Skeletal muscle tissue (tissue), 4 donors: ENCODE data around the gene SCN4A. TPM values are rescaled to one million over a fixed set of nuclear protein-coding genes. Genes with fewer than 3 reads are reported as not detected.

Experiments used
- H3K27ac ChIP-seq: one replicate; pipeline ENCODE4 v1.7.0; 2013; ENCODE audit warnings: mild to moderate bottlenecking, low read depth, low read length, inconsistent platforms
- H3K27me3 ChIP-seq, 3 donors: one replicate each; pipeline ENCODE4 v1.7.0; 2013; ENCODE audit warnings: low read length in 3 of 3; ENCODE audit not compliant: control insufficient read depth in 3 of 3, insufficient read depth in 3 of 3
- H3K36me3 ChIP-seq, 3 donors: one replicate each; pipeline ENCODE4 v1.7.0; 2013; ENCODE audit warnings: low read length in 3 of 3; ENCODE audit not compliant: control insufficient read depth in 3 of 3, insufficient read depth in 3 of 3
- H3K4me1 ChIP-seq, 3 donors: one replicate each; pipeline ENCODE4 v1.7.0; 2013; ENCODE audit warnings: low read length in 3 of 3, mild to moderate bottlenecking in 3 of 3; ENCODE audit not compliant: control insufficient read depth in 3 of 3, insufficient read depth in 3 of 3
- H3K4me3 ChIP-seq, 3 donors: one replicate each; pipeline ENCODE4 v1.7.0; 2013; ENCODE audit warnings: low read length in 3 of 3
- H3K9ac ChIP-seq, 3 donors: one replicate each; pipeline ENCODE4 v1.7.0; 2013; ENCODE audit warnings: low read length in 3 of 3, mild to moderate bottlenecking in 3 of 3, moderate library complexity in 2 of 3, low read depth in 1 of 3
- H3K9me3 ChIP-seq, 3 donors: one replicate each; pipeline ENCODE4 v1.7.0; 2013; ENCODE audit warnings: low read length in 3 of 3; ENCODE audit not compliant: control insufficient read depth in 3 of 3
- total RNA-seq: library from RNA; depleted of rRNA; stranded (reverse); fragments of >200 nt; gene quantifications from one replicate; pipeline ENCODE4 v1.2.3, GENCODE V29; 2014
- donor health status: Osteomylitis.

SCN4A gene
- total RNA-seq, 1 donor from 2014 or later, result 32.9 TPM

DNA sequence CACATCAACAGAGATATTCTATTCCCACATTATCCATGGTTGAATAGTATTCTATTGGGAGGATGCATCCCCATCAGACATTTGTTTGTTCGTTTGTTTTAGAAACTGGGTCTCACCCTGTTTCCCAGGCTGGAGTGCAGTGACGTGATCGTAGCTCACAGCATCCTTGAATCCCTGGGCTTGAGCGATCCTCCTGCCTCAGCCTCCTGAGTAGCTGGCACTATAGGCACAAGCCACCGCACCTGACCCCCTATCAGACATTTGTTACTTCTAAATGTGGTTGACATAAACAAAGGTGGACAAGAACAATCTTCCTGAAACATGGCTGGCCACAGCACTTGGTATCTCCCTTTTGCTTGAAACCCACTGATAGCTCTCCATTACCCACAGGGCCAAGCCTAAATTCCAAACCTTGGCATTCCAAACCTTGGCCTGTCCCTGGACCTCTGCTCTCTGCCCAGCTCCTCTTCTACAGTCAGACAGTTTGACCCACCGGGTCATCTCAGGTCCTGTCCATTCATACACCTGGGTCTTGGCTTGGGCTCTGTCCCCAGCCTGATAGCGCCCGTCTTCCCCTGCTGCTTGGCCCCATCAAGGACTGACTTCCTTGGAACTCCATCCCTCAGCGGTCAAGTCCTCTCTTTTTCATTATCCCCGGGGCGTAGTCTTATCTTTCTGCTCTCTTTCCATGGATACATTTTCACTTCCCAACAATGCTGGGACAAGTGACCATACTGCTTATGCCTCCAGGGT, 23.9 kb upstream of the SCN4A start:
- H3K4me1 ChIP-seq, result peaks cover 10 to 23% (median 20%) of the 10 kb centered on the region in 3 donors
- H3K9me3 ChIP-seq, result no peaks in the 10 kb centered on the region
- peaks cover 15 to 44% (median 28%) of the 10 kb centered on the region in 3 donors for H3K27me3 ChIP-seq
- H3K27ac ChIP-seq, result peak overlapping the region; percentile 52
- no peak overlapping the region for H3K4me3 ChIP-seq
- H3K9ac ChIP-seq, result no peak overlapping the region
- H3K36me3 ChIP-seq, result no peaks in the 10 kb centered on the region

DNA sequence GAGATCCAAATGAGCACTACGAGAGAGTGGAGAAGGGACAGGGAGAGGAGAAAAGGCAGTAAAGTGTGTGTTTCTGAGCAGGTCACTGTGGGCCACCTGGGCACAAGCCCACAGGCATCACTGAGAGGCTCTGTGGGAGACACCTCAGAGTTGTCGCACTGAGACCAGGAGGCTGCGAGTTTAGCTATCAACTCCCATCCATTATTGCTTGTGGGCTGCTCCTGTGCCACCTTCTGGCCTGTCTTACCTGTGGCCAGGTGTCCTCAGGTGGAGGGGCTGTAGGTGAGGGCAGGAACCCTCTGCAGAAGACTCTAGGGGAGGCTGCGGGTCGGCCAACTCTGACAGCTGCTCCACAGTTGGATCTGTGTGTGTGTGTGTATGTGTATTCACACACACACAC, 22.9 kb upstream of the SCN4A start:
- Histone ChIP-seq H3K27me3 (peaks cover 17 to 37% (median 28%) of the 10 kb centered on the region in 3 donors), H3K27ac (no peak overlapping the region), H3K36me3 (no peaks in the 10 kb centered on the region), H3K4me3 (no peak overlapping the region), H3K9ac (no peak overlapping the region), H3K9me3 (no peaks in the 10 kb centered on the region), H3K4me1 (peaks cover 12 to 26% (median 22%) of the 10 kb centered on the region in 3 donors)

DNA sequence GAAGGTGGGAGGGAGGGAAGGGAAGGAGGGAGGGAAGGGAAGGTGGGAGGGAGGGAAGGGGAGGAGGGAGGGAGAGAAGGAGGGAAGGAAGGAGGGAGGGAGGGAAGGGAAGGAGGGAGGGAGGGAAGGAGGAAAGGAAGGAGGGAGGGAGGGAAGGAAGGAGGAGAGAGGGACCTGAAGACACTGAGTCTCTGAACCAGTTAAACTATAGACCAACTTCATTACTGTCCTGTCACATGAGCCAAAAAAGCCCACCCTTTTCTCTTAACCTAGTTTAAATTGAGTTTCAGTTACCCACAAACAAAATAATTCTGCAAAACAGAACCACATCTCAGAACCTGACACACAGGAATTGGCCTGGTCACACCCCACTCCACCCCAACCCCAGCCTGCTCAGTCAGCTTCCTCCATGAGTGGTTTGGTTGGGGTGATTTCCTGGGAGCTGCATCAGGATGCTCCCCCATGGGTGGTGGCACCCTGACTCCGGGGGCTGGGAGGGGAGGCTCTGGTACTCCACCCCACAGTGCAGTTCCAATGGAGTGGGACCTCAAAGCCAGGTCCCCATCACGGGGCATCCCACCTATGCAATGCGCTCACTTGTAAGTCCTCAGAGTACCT, 20.8 kb upstream of the SCN4A start:
- no peaks in the 10 kb centered on the region for H3K36me3 ChIP-seq
- no peak overlapping the region for H3K4me3 ChIP-seq
- peaks cover 19 to 30% (median 27%) of the 10 kb centered on the region in 3 donors for H3K4me1 ChIP-seq
- no peak overlapping the region for H3K27ac ChIP-seq
- H3K9ac ChIP-seq, result no peak overlapping the region
- peaks cover 4 to 22% (median 13%) of the 10 kb centered on the region in 3 donors for H3K27me3 ChIP-seq
- H3K9me3 ChIP-seq, result no peaks in the 10 kb centered on the region

DNA sequence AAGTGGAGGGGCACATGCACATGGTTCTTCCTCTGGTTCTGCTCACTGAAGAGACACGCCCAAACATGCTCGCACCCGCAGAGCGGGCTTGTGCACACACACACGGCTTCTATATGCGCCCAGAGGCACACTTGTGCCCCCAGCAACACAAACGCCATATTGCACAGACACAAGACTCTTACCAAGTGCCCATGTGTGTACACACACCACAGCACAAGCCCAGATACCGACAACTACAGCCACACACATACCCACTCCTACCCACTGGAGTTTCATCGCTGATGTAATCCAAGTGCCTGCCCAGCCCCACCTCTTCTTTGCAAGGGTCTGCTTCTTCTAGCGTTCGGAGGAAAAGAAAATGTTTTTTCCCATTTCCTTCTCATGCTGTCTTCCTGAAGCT, 18.9 kb upstream of the SCN4A start:
- Histone ChIP-seq H3K27me3 (peaks cover 0 to 4% (median 4%) of the 10 kb centered on the region in 3 donors), H3K27ac (no peak overlapping the region), H3K4me3 (no peak overlapping the region), H3K9ac (no peak overlapping the region), H3K9me3 (no peaks in the 10 kb centered on the region), H3K36me3 (peaks cover 0 to 2% (median 0%) of the 10 kb centered on the region in 3 donors), H3K4me1 (peaks cover 24 to 31% (median 28%) of the 10 kb centered on the region in 3 donors)

DNA sequence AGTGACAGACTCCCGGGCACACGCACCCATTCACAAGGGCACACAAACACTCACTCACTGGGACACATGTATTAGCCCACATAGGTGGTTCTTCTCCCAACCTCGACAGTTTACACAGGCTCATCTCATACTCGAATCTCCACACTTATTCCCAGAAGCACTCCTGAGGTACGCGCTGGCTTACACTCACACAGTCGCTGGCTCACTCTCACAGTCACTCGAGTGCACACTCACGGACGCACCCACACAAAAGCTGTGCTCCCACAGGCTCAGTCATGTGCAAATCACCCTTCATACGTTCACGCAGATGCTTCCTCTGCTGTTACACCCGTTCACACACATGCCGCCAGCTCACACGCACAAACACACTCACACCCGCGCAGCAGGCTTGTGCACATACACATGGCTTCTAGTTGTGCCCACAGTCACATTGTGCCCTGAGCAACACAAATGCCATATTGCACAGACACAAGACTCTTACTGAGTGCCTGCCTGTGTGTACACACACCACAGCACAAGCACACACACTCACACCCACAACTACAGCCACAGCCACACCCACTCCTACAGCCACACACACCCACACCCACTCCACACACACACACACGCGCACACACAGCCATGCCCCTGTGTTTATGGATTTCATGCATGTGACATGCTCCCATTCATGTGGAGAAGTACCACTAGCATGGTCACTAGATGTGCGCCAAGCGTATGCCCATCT, 17.1 kb upstream of the SCN4A start:
- Histone ChIP-seq H3K9me3 (no peaks in the 10 kb centered on the region), H3K4me3 (peak overlapping the region; percentile 87 to 93 (median 88)), H3K36me3 (peaks cover 0 to 2% (median 0%) of the 10 kb centered on the region in 3 donors), H3K9ac (peak overlapping the region; percentile 93 to 100 (median 99)), H3K4me1 (peaks cover 40 to 46% (median 44%) of the 10 kb centered on the region in 3 donors), H3K27me3 (peaks cover 0 to 4% (median 0%) of the 10 kb centered on the region in 3 donors), H3K27ac (peak overlapping the region; percentile 100)

DNA sequence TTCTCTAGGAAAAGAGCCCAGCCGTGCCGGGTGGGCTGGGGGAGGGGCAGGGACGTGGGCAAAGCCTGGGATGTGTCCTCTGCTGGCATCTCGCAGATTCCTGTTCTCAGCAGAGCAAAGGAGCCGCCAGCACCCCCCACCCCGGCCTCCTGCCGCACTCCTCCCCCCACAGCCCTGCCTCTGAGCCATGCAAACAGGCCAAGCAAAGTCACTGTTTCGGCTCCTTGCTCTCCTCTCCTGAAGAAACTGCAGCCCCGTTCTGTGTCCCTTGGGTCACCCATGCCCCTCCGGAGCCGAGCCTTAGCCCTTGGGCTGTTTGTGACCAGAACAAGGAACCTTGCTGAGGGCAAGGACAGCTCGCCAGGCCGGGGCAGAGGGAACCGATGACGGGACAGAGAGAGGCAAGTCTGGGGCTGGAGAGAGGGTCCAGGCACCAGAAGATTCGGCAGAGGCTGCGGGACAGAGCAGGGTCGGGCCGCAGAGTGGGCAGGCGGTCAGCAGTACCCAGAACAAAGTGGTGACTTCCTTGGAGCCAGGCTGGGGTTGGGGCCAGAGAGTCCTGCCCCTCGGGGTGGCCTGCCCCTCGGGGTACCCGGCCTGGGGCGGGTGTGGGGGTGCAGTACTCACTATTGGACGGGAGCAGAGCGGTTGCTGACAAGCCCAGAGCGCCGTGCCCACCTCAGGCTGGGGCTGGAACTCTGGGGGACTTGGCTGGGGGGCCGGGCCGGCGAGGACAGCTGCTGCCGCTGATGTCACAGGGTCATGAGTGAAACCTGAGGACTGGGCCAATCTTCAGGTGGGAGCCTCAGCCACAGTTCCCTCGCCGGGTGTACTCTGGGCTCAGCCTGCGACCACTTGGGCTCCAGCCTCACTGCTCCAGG, 16.3 kb upstream of the SCN4A start:
- Histone ChIP-seq H3K27ac (peak overlapping the region; percentile 100), H3K27me3 (peaks cover 0 to 4% (median 0%) of the 10 kb centered on the region in 3 donors), H3K4me3 (peak overlapping the region; percentile 87 to 93 (median 88)), H3K9ac (peak overlapping the region; percentile 93 to 100 (median 99)), H3K36me3 (peaks cover 0 to 2% (median 0%) of the 10 kb centered on the region in 3 donors), H3K4me1 (peaks cover 48 to 54% (median 52%) of the 10 kb centered on the region in 3 donors), H3K9me3 (no peaks in the 10 kb centered on the region)

DNA sequence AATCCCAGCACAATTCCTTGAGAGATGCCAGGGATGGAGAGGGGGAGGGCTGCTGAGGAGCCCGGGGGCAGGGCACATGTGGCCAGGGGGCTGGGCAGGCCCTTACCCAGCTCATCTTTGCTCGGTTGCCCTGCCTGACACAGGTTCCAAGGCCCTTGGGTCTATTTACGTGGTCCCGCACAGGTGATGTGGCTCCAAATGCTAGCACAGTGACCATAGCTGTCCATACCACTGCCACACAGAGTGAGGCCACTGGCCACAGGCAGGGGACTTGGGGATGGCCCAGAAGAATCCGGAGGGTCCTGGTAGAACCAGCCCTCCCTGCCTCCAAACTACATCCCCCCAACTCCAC, 15.4 kb upstream of the SCN4A start:
- H3K27ac ChIP-seq, result peak overlapping the region; percentile 100
- peaks cover 0 to 2% (median 0%) of the 10 kb centered on the region in 3 donors for H3K36me3 ChIP-seq
- H3K9me3 ChIP-seq, result no peaks in the 10 kb centered on the region
- peaks cover 56 to 63% (median 61%) of the 10 kb centered on the region in 3 donors for H3K4me1 ChIP-seq
- H3K9ac ChIP-seq, result peak overlapping the region; percentile 93 to 100 (median 99)
- H3K27me3 ChIP-seq, result peaks cover 0 to 4% (median 0%) of the 10 kb centered on the region in 3 donors
- peak overlapping the region; percentile 87 to 93 (median 88) for H3K4me3 ChIP-seq

DNA sequence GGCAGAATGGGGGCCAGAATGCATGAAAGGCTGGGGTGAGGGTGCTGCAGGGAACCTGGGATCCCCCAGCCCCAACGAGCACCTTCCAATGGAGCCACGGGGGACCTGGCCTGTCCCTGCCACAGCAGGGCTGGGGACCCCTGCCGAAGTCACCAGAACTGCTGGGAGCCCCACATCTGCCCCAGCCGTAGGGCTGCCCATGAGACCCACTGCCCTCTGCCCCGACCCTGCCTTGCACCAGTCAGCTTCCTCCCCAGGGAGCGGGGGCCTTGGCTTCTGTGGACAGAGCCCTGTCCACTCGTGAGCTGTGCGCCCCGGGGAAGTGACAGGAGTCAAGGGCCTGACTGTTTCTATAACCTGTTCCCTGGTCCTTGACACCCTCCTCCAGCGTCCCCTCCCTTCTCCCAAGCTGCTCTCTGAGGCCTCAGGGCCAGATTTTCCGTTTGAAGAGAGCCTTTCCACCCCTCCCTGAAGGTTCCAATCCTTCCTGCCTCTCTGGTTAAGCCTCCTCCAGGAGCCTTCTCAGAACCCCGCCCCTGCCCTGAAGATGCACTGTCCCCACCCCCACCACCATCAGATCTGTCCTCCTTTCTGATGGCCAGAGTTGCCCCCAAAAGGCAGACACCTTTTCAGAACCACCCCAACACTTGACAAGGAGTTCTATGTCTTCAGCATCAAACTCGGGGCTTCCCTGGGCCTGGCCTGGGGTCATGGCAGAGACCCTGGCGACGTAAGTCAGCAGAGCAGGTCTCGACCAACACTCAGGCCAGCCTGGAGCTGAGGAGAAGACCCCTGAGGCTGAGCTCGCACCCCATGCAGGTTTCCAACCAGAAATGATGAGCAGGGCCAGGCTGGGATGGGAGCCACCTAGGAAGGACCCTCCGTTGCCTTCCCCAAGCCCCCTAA, 14.8 kb upstream of the SCN4A start:
- peak overlapping the region; percentile 87 to 93 (median 88) for H3K4me3 ChIP-seq

More for the DNA sequence above, 14.8 kb upstream of the SCN4A start:
- Histone ChIP-seq H3K9me3 (no peaks in the 10 kb centered on the region), H3K27ac (peak overlapping the region; percentile 100), H3K9ac (peak overlapping the region; percentile 93 to 100 (median 99)), H3K36me3 (peaks cover 0 to 2% (median 0%) of the 10 kb centered on the region in 3 donors), H3K27me3 (peaks cover 0 to 4% (median 0%) of the 10 kb centered on the region in 3 donors), H3K4me1 (peaks cover 60 to 68% (median 67%) of the 10 kb centered on the region in 3 donors)
